Loucy (cell line): Measurements from ENCODE around the gene HUNK.

Experiments
- H2AFZ ChIP-seq: fragments of 200-600 bp; sonication (generic); 2 replicates; pipeline ENCODE4 v1.6.0; 2016; ENCODE audit warnings: antibody characterized with exemption, mild to moderate bottlenecking, low read length, moderate library complexity
- H3F3A ChIP-seq: fragments of 200-600 bp; 2 replicates; pipeline ENCODE4 v1.6.0; 2016; ENCODE audit warnings: antibody characterized with exemption, low read depth, mild to moderate bottlenecking
- H3K27me3 ChIP-seq: fragments of 200-600 bp; sonication (generic); 2 replicates; pipeline ENCODE4 v1.6.1; 2014; ENCODE audit warnings: low read length, mild to moderate bottlenecking; ENCODE audit not compliant: insufficient read depth, poor library complexity, severe bottlenecking
- H3K36me3 ChIP-seq: fragments of 200-600 bp; sonication (generic); 2 replicates; pipeline ENCODE4 v1.6.1; 2016; ENCODE audit warnings: low read length; ENCODE audit not compliant: insufficient read depth
- H3K4me1 ChIP-seq: fragments of 200-600 bp; sonication (generic); 2 replicates; pipeline ENCODE4 v1.5.1; 2014; ENCODE audit warnings: low read length, mild to moderate bottlenecking; ENCODE audit not compliant: insufficient read depth, poor library complexity, severe bottlenecking
- H3K4me2 ChIP-seq: fragments of 200-600 bp; sonication (generic); 2 replicates; pipeline ENCODE4 v1.6.0; 2014; ENCODE audit warnings: antibody characterized with exemption, low read length, low read depth, mild to moderate bottlenecking; ENCODE audit not compliant: poor library complexity, severe bottlenecking
- H3K4me3 ChIP-seq: fragments of 200-600 bp; sonication (generic); 2 replicates; pipeline ENCODE4 v1.5.1; 2014; ENCODE audit warnings: low read length, mild to moderate bottlenecking, mixed read lengths; ENCODE audit not compliant: poor library complexity, severe bottlenecking
- H3K79me2 ChIP-seq: fragments of 200-600 bp; sonication (generic); 2 replicates; pipeline ENCODE4 v1.6.1; 2014; ENCODE audit warnings: low read length; ENCODE audit not compliant: insufficient read depth
- H3K9ac ChIP-seq: fragments of 200-600 bp; sonication (generic); 2 replicates; pipeline ENCODE4 v1.6.0; 2014; ENCODE audit warnings: mild to moderate bottlenecking, low read depth, low read length, moderate library complexity; ENCODE audit not compliant: poor library complexity, severe bottlenecking
- H3K9me2 ChIP-seq: fragments of 200-600 bp; sonication (generic); replicated peaks from 2 replicates; pipeline ENCODE4 v1.6.1; 2016; ENCODE audit warnings: low read depth, low read length, mixed read lengths
- H3K9me3 ChIP-seq: fragments of 200-600 bp; sonication (generic); 2 replicates; pipeline ENCODE4 v1.6.1; 2014; ENCODE audit warnings: mild to moderate bottlenecking, antibody characterized with exemption, low read length, low read depth; ENCODE audit not compliant: insufficient read depth
- H4K20me1 ChIP-seq: fragments of 200-600 bp; sonication (generic); 2 replicates; pipeline ENCODE4 v1.6.0; 2014; ENCODE audit warnings: antibody characterized with exemption, low read length, mild to moderate bottlenecking; ENCODE audit not compliant: insufficient read depth, poor library complexity, severe bottlenecking
- CTCF ChIP-seq: fragments of 200-600 bp; sonication (generic); conservative IDR thresholded peaks from 2 replicates; pipeline ENCODE4 v1.5.1; 2014; ENCODE audit warnings: mild to moderate bottlenecking, antibody characterized with exemption, low read length
- EZH2phosphoT487 ChIP-seq: fragments of 200-600 bp; IDR thresholded peaks from 2 replicates; pipeline ENCODE4 v1.6.1; 2018; ENCODE audit warnings: antibody characterized with exemption, mild to moderate bottlenecking, moderate library complexity, borderline replicate concordance

Gene HUNK

GRCh38 chr21:31879241-31879650 is 6.4 kb downstream of the HUNK start:
- H4K20me1 ChIP-seq, result no peaks in the 10 kb centered on the region
- H3F3A ChIP-seq, result no peaks in the 10 kb centered on the region
- H3K9ac ChIP-seq, result no peak overlapping the region
- no peaks in the 10 kb centered on the region for H3K79me2 ChIP-seq
- H3K9me2 ChIP-seq, result no peaks in the 10 kb centered on the region
- H3K4me2 ChIP-seq, result no peak overlapping the region
- no peaks in the 10 kb centered on the region for H3K27me3 ChIP-seq
- H2AFZ ChIP-seq, result no peak overlapping the region
- no peaks in the 10 kb centered on the region for H3K9me3 ChIP-seq
- no peaks in the 10 kb centered on the region for H3K4me1 ChIP-seq
- no peak overlapping the region for H3K4me3 ChIP-seq
- H3K36me3 ChIP-seq, result no peaks in the 10 kb centered on the region
- TF ChIP-seq EZH2phosphoT487, result no peak
- TF ChIP-seq CTCF, result no peak

GRCh38 chr21:31879911-31880310 is 7.1 kb downstream of the HUNK start:
- TF ChIP-seq EZH2phosphoT487 (no peak), CTCF (no peak)
- Histone ChIP-seq H3K27me3 (no peaks in the 10 kb centered on the region), H3K9ac (no peak overlapping the region), H3F3A (no peaks in the 10 kb centered on the region), H3K4me1 (no peaks in the 10 kb centered on the region), H3K4me3 (no peak overlapping the region), H3K36me3 (no peaks in the 10 kb centered on the region), H3K4me2 (no peak overlapping the region), H2AFZ (no peak overlapping the region), H4K20me1 (no peaks in the 10 kb centered on the region), H3K79me2 (no peaks in the 10 kb centered on the region), H3K9me2 (no peaks in the 10 kb centered on the region), H3K9me3 (no peaks in the 10 kb centered on the region)

- Histone ChIP-seq H3K36me3 (no peaks in the 10 kb centered on the region), H3K4me2 (no peak overlapping the region), H3K9me3 (no peaks in the 10 kb centered on the region), H2AFZ (no peak overlapping the region), H3K9me2 (no peaks in the 10 kb centered on the region), H3K27me3 (no peaks in the 10 kb centered on the region), H3K79me2 (no peaks in the 10 kb centered on the region), H4K20me1 (no peaks in the 10 kb centered on the region), H3K9ac (no peak overlapping the region), H3F3A (no peaks in the 10 kb centered on the region), H3K4me3 (no peak overlapping the region), H3K4me1 (no peaks in the 10 kb centered on the region)
- TF ChIP-seq EZH2phosphoT487, result no peak
- no peak for TF ChIP-seq CTCF
These were observed 8.0 kb downstream of the HUNK start for GRCh38 chr21:31880816-31881215.
